ENCODE measurements around the gene NLN. TPM values are rescaled to one million over a fixed set of nuclear protein-coding genes. Genes with fewer than 3 reads are reported as not detected.
"Not testable (repeated sequence)": the region's sequence is repeated elsewhere in the genome, so short reads cannot be mapped to it uniquely, and the experiment has no call there.

Gene NLN
- total RNA-seq, 2 donors from 2014 or later: 12.7 to 27.8 TPM

DNA sequence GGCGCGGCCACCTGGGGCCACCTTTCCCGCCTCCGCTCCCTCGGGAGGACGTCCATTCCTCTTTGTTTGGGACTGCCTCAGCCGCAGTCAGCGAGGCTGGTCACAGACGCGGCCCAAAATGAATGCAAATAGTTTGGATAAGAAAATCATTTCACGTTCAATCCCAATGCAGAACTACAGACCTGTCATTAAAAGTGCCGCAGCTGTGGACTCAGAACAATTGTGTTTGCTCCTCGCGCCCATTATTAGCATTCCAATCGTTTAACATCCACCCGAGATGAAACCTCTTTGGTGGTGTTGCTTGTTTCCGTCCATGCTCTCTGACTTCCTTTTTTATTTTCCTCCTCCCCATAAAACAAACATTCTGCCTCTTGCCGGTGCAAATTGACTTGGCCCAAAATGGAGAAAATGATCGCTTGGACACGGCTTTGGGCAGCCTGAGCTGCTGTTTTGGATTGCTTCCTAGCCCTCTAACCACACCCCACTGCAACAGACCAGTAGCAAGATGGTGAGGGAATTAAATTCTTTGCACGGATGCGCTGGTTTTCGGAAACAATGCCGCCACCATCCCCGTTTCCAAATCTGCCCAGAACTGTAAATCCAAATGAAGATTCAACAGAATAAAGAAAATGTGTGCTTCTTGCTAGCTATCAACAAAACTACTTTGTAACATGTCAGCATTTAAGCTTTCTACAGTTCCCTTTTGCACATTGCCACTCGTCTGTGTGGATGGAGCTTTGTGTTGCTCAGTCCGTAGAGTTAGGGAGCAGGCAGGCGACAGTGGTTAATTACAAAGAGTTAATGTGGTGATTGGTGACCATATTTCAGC lies 784 bp downstream of the NLN start:
- H3K27ac Mint-ChIP-seq: peak overlapping the region; percentile 82 to 84
- no peaks in the 10 kb centered on the region for H3K9me3 Mint-ChIP-seq
- peaks cover 10 to 12% of the 10 kb centered on the region in 2 donors for H3K36me3 Mint-ChIP-seq
- no peak for ATAC-seq
- no peak for DNase-seq (ENCODE audit: low spot score in 2 of 2)

- H3K9me3 Mint-ChIP-seq: no peaks in the 10 kb centered on the region
- ATAC-seq (no peak), DNase-seq (ENCODE audit: low spot score in 2 of 2) (no peak)
- H3K27ac Mint-ChIP-seq: no peak overlapping the region
- H3K36me3 Mint-ChIP-seq: peaks cover 7 to 9% of the 10 kb centered on the region in 2 donors
These were observed 5.6 kb downstream of the NLN start for GRCh38 chr5:65727491-65728156.

- no peak for DNase-seq (ENCODE audit: low spot score in 2 of 2)
- ATAC-seq: no peak
- peaks cover under 1 to 3% of the 10 kb centered on the region in 2 donors for H3K36me3 Mint-ChIP-seq
- H3K9me3 Mint-ChIP-seq: no peaks in the 10 kb centered on the region
- H3K27ac Mint-ChIP-seq: no peak overlapping the region
These were observed 6.2 kb downstream of the NLN start for GRCh38 chr5:65728218-65728617.

GRCh38 chr5:65730910-65731309 lies 8.9 kb downstream of the NLN start:
- ATAC-seq (no peak), DNase-seq (ENCODE audit: low spot score in 2 of 2) (no peak)
- Mint-ChIP-seq H3K36me3 (no peaks in the 10 kb centered on the region), H3K27ac (no peak overlapping the region), H3K9me3 (no peaks in the 10 kb centered on the region)

GRCh38 chr5:65732046-65732445 lies 10.0 kb downstream of the NLN start:
- H3K27ac Mint-ChIP-seq; ATAC-seq; H3K9me3 Mint-ChIP-seq; H3K36me3 Mint-ChIP-seq; DNase-seq (ENCODE audit: low spot score in 2 of 2): not testable (repeated sequence)

DNA sequence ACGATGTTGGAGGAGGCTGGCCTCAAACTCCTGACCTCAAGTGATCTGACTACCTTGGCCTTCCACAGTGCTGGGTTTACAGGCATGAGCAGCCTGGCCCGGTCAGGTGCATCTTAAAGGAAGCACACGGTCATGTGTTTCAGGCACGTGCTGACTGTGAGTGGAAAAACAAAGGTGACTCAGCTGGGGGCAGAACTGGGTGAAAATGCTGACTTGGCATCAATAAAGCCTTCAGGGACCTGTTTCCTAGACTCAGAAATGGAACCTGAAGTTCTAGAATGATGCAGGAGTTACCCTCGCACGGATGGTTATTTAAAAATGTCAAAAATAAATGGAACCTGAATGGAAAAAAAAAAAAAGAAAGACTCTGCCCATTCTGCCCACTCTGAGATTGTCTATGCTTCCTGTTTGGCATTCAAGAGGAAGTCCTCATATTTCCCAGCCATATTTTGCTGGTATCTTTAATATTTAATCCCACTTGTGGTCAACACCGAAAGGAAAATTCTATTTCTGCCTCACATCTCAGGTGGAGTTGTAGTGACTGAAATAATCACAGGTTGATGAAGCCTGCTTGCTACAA lies 12.3 kb downstream of the NLN start:
- not testable (repeated sequence) for ATAC-seq; DNase-seq (ENCODE audit: low spot score in 2 of 2); H3K36me3 Mint-ChIP-seq; H3K27ac Mint-ChIP-seq; H3K9me3 Mint-ChIP-seq

- ATAC-seq (no peak), DNase-seq (ENCODE audit: low spot score in 2 of 2) (no peak)
- Mint-ChIP-seq H3K36me3 (no peaks in the 10 kb centered on the region), H3K9me3 (no peaks in the 10 kb centered on the region), H3K27ac (no peak overlapping the region)
These were observed 12.9 kb downstream of the NLN start for GRCh38 chr5:65734921-65735320.

DNA sequence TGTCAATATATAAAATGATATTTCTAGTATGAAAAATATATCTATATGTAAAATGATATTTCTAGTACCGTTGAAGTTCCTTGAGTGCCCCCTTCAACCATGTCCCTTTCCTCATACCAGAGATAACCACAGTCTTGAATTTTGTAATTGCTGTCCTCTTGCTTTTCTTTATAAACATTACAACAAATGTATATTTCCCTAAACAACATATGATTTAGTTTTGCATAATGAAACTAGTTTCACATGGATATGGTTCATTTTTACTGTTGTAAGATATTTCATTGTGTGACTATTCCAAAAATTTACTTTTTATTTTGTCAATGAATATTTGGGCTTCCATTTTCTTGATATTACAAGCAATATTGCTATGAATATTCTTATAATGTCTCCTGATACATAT lies 14.0 kb downstream of the NLN start:
- no peaks in the 10 kb centered on the region for H3K9me3 Mint-ChIP-seq
- no peak overlapping the region for H3K27ac Mint-ChIP-seq
- no peaks in the 10 kb centered on the region for H3K36me3 Mint-ChIP-seq
- DNase-seq (ENCODE audit: low spot score in 2 of 2) (no peak), ATAC-seq (no peak)

GRCh38 chr5:65737842-65738241 lies 15.8 kb downstream of the NLN start:
- ATAC-seq: no peak

GRCh38 chr5:65738305-65738704 lies 16.3 kb downstream of the NLN start:
- no peaks in the 10 kb centered on the region for H3K36me3 Mint-ChIP-seq
- no peak overlapping the region for H3K27ac Mint-ChIP-seq
- DNase-seq (ENCODE audit: low spot score in 2 of 2) (no peak), ATAC-seq (no peak)
- no peaks in the 10 kb centered on the region for H3K9me3 Mint-ChIP-seq

More at GRCh38 chr5:65737842-65738241, 15.8 kb downstream of the NLN start:
- H3K36me3 Mint-ChIP-seq: no peaks in the 10 kb centered on the region
- DNase-seq (ENCODE audit: low spot score in 2 of 2): no peak
- no peaks in the 10 kb centered on the region for H3K9me3 Mint-ChIP-seq
- H3K27ac Mint-ChIP-seq: no peak overlapping the region

GRCh38 chr5:65739162-65739561 lies 17.2 kb downstream of the NLN start:
- DNase-seq (ENCODE audit: low spot score in 2 of 2): no peak
- no peak for ATAC-seq
- no peaks in the 10 kb centered on the region for H3K36me3 Mint-ChIP-seq
- H3K9me3 Mint-ChIP-seq: no peaks in the 10 kb centered on the region
- no peak overlapping the region for H3K27ac Mint-ChIP-seq

GRCh38 chr5:65742565-65743231 lies 20.7 kb downstream of the NLN start:
- Mint-ChIP-seq H3K9me3 (peaks cover 0 to 4% of the 10 kb centered on the region in 2 donors), H3K27ac (no peak overlapping the region), H3K36me3 (peaks cover 0 to 5% of the 10 kb centered on the region in 2 donors)
- DNase-seq (ENCODE audit: low spot score in 2 of 2): no peak
- peak; percentile 76 to 96 for ATAC-seq

- H3K9me3 Mint-ChIP-seq: peaks cover 0 to 4% of the 10 kb centered on the region in 2 donors
- DNase-seq (ENCODE audit: low spot score in 2 of 2) (no peak), ATAC-seq (no peak)
- no peak overlapping the region for H3K27ac Mint-ChIP-seq
- peaks cover 0 to 5% of the 10 kb centered on the region in 2 donors for H3K36me3 Mint-ChIP-seq
These were observed 27.3 kb downstream of the NLN start for GRCh38 chr5:65749221-65749844.

DNA sequence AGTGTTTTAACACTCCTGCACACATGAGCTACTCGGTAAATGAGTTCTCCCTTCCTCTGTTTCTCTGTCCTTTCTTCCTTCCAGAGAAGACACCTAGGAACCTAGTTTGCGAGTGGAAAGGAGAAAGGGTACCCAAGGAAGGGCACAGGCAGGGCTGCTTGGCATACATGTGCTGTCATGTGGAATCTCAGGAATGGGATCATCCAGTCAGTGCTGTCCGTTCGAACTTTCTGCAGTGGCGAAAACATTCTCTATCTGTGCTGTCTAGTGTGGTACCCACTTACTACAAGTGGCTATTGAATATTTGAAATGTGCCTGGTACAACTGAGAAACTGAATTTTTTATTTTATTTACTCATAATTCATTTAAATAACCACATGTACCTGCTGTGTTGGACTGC lies 28.0 kb downstream of the NLN start:
- H3K36me3 Mint-ChIP-seq: peaks cover 0 to 5% of the 10 kb centered on the region in 2 donors
- DNase-seq (ENCODE audit: low spot score in 2 of 2): no peak
- peaks cover 0 to 4% of the 10 kb centered on the region in 2 donors for H3K9me3 Mint-ChIP-seq
- no peak overlapping the region for H3K27ac Mint-ChIP-seq
- no peak for ATAC-seq

DNA sequence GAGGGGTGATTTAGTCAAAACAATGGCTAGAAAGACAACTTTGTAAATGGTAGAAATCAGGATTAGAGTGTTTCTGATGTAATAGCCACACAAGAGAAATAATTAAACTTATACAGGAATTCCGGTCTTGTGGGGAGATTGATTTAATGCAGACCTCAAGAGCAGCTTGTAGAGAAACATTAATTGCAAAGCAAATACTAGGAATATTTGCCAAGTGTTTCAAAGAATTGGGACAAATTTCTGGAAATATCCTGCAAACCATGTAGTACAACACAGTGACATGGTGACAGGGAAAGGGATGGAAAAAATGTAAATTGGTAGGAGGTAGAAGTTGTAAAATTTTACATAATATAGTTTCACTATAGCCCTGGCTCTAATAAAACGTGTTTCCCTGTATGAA lies 28.9 kb downstream of the NLN start:
- DNase-seq (ENCODE audit: low spot score in 2 of 2) (no peak), ATAC-seq (no peak)
- Mint-ChIP-seq H3K9me3 (no peaks in the 10 kb centered on the region), H3K27ac (no peak overlapping the region), H3K36me3 (peaks cover 0 to 3% of the 10 kb centered on the region in 2 donors)

- Mint-ChIP-seq H3K9me3 (no peaks in the 10 kb centered on the region), H3K27ac (no peak overlapping the region), H3K36me3 (no peaks in the 10 kb centered on the region)
- no peak for DNase-seq (ENCODE audit: low spot score in 2 of 2)
- ATAC-seq: no peak
These were observed 31.2 kb downstream of the NLN start for GRCh38 chr5:65753189-65753588.
